GM23338 (cell line): Measurements from ENCODE around the gene TMEM175. TPM values are rescaled to one million over a fixed set of nuclear protein-coding genes. Genes with fewer than 3 reads are reported as not detected.

Source experiments
- ATAC-seq: fragments of 200-7000 bp; cut with Tn5 transposase; 3 replicates; pipeline ENCODE4 v1.9.1; 2020
- DNase-seq: peaks from one replicate; pipeline ENCODE4 v3.0.0-alpha.2; 2015; ENCODE audit warnings: low spot score
- H2AFZ ChIP-seq: fragments of 200-600 bp; sonication (generic); 2 replicates; pipeline ENCODE4 v1.8.0; 2016; ENCODE audit warnings: antibody characterized with exemption, mild to moderate bottlenecking, moderate library complexity
- H3F3A ChIP-seq: fragments of 200-600 bp; sonication (generic); replicated peaks from 2 replicates; pipeline ENCODE4 v1.8.0; 2017; ENCODE audit warnings: antibody characterized with exemption, mixed run types, low read depth
- H3K27ac ChIP-seq: fragments of 200-600 bp; sonication (generic); 2 replicates; pipeline ENCODE4 v1.6.1; 2016; ENCODE audit warnings: low read depth
- H3K27me3 ChIP-seq: fragments of 200-600 bp; sonication (generic); 2 replicates; pipeline ENCODE4 v1.8.0; 2016; ENCODE audit warnings: mild to moderate bottlenecking, mixed run types, moderate library complexity; ENCODE audit not compliant: insufficient read depth
- H3K36me3 ChIP-seq: fragments of 200-600 bp; sonication (generic); 2 replicates; pipeline ENCODE4 v1.8.0; 2016; ENCODE audit warnings: mild to moderate bottlenecking; ENCODE audit not compliant: insufficient read depth
- H3K4me1 ChIP-seq: fragments of 200-600 bp; sonication (generic); 2 replicates; pipeline ENCODE4 v1.8.0; 2016; ENCODE audit warnings: mild to moderate bottlenecking, moderate library complexity; ENCODE audit not compliant: insufficient read depth
- H3K4me2 ChIP-seq: fragments of 200-600 bp; sonication (generic); 2 replicates; pipeline ENCODE4 v1.7.1; 2017; ENCODE audit warnings: mixed run types
- H3K4me3 ChIP-seq: fragments of 200-600 bp; sonication (generic); 2 replicates; pipeline ENCODE4 v1.6.1; 2016; ENCODE audit warnings: mixed run types
- H3K79me2 ChIP-seq: fragments of 200-600 bp; sonication (generic); replicated peaks from 2 replicates; pipeline ENCODE4 v1.8.0; 2017; ENCODE audit warnings: mild to moderate bottlenecking; ENCODE audit not compliant: insufficient read depth
- H3K9me2 ChIP-seq: fragments of 200-600 bp; sonication (generic); 2 replicates; pipeline ENCODE4 v1.8.0; 2017; ENCODE audit not compliant: insufficient read depth
- H4K20me1 ChIP-seq: fragments of 200-600 bp; sonication (generic); replicated peaks from 2 replicates; pipeline ENCODE4 v1.8.0; 2017; ENCODE audit warnings: mild to moderate bottlenecking; ENCODE audit not compliant: insufficient read depth
- H3K27ac Mint-ChIP-seq: 2 replicates; pipeline ENCODE4 v1.8.0; 2020; ENCODE audit warnings: inconsistent platforms, mild to moderate bottlenecking, moderate library complexity, mixed read lengths
- H3K27me3 Mint-ChIP-seq: 3 replicates; pipeline ENCODE4 v1.8.0; 2022; ENCODE audit warnings: low read depth, mild to moderate bottlenecking, moderate library complexity, mixed read lengths, inconsistent platforms; ENCODE audit not compliant: insufficient read depth, poor library complexity
- H3K36me3 Mint-ChIP-seq: 3 replicates; pipeline ENCODE4 v1.8.0; 2021; ENCODE audit warnings: low read depth, mild to moderate bottlenecking, inconsistent platforms, moderate library complexity, mixed read lengths
- H3K4me1 Mint-ChIP-seq: 3 replicates; pipeline ENCODE4 v1.8.0; 2020; ENCODE audit warnings: mild to moderate bottlenecking, inconsistent platforms, mixed read lengths
- H3K4me3 Mint-ChIP-seq: 3 replicates; pipeline ENCODE4 v1.8.0; 2021; ENCODE audit warnings: moderate library complexity, mild to moderate bottlenecking, inconsistent platforms, mixed read lengths
- H3K9me3 Mint-ChIP-seq: 3 replicates; pipeline ENCODE4 v1.8.0; 2020; ENCODE audit warnings: moderate library complexity, mild to moderate bottlenecking, inconsistent platforms, mixed read lengths
- CREB1 ChIP-seq: fragments of 250-450 bp; sonication (Bioruptor Pico); IDR thresholded peaks from 2 replicates; pipeline ENCODE4 v1.5.0; 2020; ENCODE audit warnings: low read depth, mild to moderate bottlenecking, moderate library complexity
- EZH2 ChIP-seq: fragments of 200-600 bp; sonication (generic); IDR thresholded peaks from one replicate; pipeline ENCODE4 v1.8.0; 2017; ENCODE audit warnings: antibody characterized with exemption, mild to moderate bottlenecking, low read depth; ENCODE audit not compliant: unreplicated experiment
- EZH2phosphoT487 ChIP-seq: fragments of 200-600 bp; sonication (generic); IDR thresholded peaks from one replicate; pipeline ENCODE4 v1.8.1; 2018; ENCODE audit warnings: antibody characterized with exemption; ENCODE audit not compliant: unreplicated experiment
- JUNB ChIP-seq: IDR thresholded peaks from one replicate; pipeline ENCODE4 v1.6.1; 2016; ENCODE audit warnings: antibody characterized with exemption; ENCODE audit not compliant: unreplicated experiment
- NANOG ChIP-seq: IDR thresholded peaks from 2 replicates; pipeline ENCODE4 v1.6.1; 2016; ENCODE audit warnings: antibody characterized with exemption, borderline replicate concordance
- POLR2AphosphoS5 ChIP-seq: IDR thresholded peaks from 2 replicates; pipeline ENCODE4 v1.6.1; 2016; ENCODE audit warnings: antibody characterized with exemption, low read depth
- STAT1 ChIP-seq: IDR thresholded peaks from one replicate; pipeline ENCODE4 v1.6.1; 2016; ENCODE audit warnings: antibody characterized with exemption; ENCODE audit not compliant: unreplicated experiment
- ZNF114 ChIP-seq: fragments of 250-450 bp; sonication (Bioruptor Pico); IDR thresholded peaks from 2 replicates; pipeline ENCODE4 v1.5.0; 2020; ENCODE audit warnings: mild to moderate bottlenecking, moderate library complexity
- ZNF331 ChIP-seq: fragments of 250-450 bp; sonication (Bioruptor Pico); IDR thresholded peaks from 2 replicates; pipeline ENCODE4 v1.5.0; 2020; ENCODE audit warnings: low read depth, mild to moderate bottlenecking, moderate library complexity
- polyA plus RNA-seq: library from polyadenylated mRNA; unstranded; fragments of >200 nt; fragmentation: Nextera tagmentation; extraction: Ambion mirVana; gene quantifications from 2 replicates; pipeline ENCODE4 v1.2.1, GENCODE V29; 2016
- total RNA-seq: library from RNA; depleted of rRNA; stranded (reverse); fragments of >200 nt; shearing (Covaris generic); gene quantifications from 2 replicates; pipeline ENCODE4 v1.2.3, GENCODE V29; 2014
- TF ChIP-seq, protein P1 (sequence below): IDR thresholded peaks from 2 replicates; pipeline ENCODE4 v1.6.1; 2016; ENCODE audit warnings: antibody characterized with exemption
- TF ChIP-seq, protein P2 (sequence below): fragments of 250-450 bp; sonication (Bioruptor Pico); IDR thresholded peaks from 2 replicates; pipeline ENCODE4 v1.5.0; 2020; ENCODE audit warnings: mild to moderate bottlenecking, moderate library complexity
- TF ChIP-seq, protein P3 (sequence below), 2 experiments: fragments of 200-600 bp in 1 of 2; sonication (generic) in 1 of 2; conservative IDR thresholded peaks; 2 replicates each; pipeline versions ENCODE4 v1.5.1 to v1.6.1; 2016 to 2017; ENCODE audit warnings: antibody characterized with exemption in 2 of 2, low read depth in 2 of 2, mild to moderate bottlenecking in 2 of 2, moderate library complexity in 1 of 2
- TF ChIP-seq, protein P4 (sequence below): IDR thresholded peaks from one replicate; pipeline ENCODE4 v1.6.1; 2018; ENCODE audit warnings: antibody characterized with exemption; ENCODE audit not compliant: unreplicated experiment

Gene TMEM175
- total and polyA plus RNA-seq, 2 experiments from 2014 or later, result 8.0 to 11.4 TPM

DNA sequence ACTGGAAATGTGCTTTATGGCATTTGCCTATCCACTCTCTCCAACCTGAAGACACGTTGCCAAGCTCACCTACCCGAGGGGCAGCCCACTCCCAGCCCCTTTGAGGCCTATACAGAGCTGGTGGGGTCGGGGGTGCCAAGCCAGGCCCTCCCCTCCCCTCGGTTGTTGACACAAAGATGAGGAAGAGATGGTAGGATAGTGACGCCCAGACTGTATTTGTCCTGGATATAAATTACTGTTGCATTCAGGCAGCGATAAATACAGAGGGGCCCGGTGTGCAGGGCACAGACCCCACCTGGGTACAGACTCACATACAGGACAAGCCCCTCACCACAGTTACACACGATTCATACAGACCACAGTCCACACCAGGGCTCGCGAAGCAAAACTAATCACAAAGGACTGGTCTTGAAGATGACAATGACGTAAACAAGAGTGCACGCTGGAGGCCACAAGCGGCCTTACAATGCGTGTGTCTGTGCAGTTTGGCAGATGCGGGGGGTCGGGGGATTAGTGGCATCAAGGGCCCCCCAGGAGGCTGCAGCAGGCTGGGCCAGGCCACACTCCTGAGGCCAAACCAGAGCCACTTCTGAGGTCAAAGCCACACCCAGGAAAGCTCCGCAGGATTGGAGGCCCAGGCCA is 26.6 kb downstream of the TMEM175 start:
- H3F3A ChIP-seq, result no peaks in the 10 kb centered on the region
- no peak overlapping the region for H3K4me3 ChIP-seq
- ATAC-seq (no peak), DNase-seq (no peak)
- no peak overlapping the region for H3K27ac ChIP-seq
- no peaks in the 10 kb centered on the region; the same call in 2 of the 3 replicates for H3K36me3 Mint-ChIP-seq
- no peak overlapping the region for H3K4me3 Mint-ChIP-seq
- H3K9me3 Mint-ChIP-seq, result no peaks in the 10 kb centered on the region
- H3K9me2 ChIP-seq, result no peaks in the 10 kb centered on the region
- no peaks in the 10 kb centered on the region for H3K27me3 ChIP-seq
- H3K4me1 ChIP-seq, result no peaks in the 10 kb centered on the region
- peaks cover 2% of the 10 kb centered on the region for H3K27me3 Mint-ChIP-seq
- TF ChIP-seq, protein P1, sequence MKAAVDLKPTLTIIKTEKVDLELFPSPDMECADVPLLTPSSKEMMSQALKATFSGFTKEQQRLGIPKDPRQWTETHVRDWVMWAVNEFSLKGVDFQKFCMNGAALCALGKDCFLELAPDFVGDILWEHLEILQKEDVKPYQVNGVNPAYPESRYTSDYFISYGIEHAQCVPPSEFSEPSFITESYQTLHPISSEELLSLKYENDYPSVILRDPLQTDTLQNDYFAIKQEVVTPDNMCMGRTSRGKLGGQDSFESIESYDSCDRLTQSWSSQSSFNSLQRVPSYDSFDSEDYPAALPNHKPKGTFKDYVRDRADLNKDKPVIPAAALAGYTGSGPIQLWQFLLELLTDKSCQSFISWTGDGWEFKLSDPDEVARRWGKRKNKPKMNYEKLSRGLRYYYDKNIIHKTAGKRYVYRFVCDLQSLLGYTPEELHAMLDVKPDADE, result no peak
- TF ChIP-seq EZH2 (no peak), JUNB (no peak), EZH2phosphoT487 (no peak), POLR2AphosphoS5 (no peak; the same call in 1 of the 2 replicates), ZNF114 (CRISPR knock-in tag) (no peak), ZNF331 (CRISPR knock-in tag) (no peak), CREB1 (CRISPR knock-in tag) (no peak), NANOG (no peak), STAT1 (no peak)
- TF ChIP-seq, protein P2, sequence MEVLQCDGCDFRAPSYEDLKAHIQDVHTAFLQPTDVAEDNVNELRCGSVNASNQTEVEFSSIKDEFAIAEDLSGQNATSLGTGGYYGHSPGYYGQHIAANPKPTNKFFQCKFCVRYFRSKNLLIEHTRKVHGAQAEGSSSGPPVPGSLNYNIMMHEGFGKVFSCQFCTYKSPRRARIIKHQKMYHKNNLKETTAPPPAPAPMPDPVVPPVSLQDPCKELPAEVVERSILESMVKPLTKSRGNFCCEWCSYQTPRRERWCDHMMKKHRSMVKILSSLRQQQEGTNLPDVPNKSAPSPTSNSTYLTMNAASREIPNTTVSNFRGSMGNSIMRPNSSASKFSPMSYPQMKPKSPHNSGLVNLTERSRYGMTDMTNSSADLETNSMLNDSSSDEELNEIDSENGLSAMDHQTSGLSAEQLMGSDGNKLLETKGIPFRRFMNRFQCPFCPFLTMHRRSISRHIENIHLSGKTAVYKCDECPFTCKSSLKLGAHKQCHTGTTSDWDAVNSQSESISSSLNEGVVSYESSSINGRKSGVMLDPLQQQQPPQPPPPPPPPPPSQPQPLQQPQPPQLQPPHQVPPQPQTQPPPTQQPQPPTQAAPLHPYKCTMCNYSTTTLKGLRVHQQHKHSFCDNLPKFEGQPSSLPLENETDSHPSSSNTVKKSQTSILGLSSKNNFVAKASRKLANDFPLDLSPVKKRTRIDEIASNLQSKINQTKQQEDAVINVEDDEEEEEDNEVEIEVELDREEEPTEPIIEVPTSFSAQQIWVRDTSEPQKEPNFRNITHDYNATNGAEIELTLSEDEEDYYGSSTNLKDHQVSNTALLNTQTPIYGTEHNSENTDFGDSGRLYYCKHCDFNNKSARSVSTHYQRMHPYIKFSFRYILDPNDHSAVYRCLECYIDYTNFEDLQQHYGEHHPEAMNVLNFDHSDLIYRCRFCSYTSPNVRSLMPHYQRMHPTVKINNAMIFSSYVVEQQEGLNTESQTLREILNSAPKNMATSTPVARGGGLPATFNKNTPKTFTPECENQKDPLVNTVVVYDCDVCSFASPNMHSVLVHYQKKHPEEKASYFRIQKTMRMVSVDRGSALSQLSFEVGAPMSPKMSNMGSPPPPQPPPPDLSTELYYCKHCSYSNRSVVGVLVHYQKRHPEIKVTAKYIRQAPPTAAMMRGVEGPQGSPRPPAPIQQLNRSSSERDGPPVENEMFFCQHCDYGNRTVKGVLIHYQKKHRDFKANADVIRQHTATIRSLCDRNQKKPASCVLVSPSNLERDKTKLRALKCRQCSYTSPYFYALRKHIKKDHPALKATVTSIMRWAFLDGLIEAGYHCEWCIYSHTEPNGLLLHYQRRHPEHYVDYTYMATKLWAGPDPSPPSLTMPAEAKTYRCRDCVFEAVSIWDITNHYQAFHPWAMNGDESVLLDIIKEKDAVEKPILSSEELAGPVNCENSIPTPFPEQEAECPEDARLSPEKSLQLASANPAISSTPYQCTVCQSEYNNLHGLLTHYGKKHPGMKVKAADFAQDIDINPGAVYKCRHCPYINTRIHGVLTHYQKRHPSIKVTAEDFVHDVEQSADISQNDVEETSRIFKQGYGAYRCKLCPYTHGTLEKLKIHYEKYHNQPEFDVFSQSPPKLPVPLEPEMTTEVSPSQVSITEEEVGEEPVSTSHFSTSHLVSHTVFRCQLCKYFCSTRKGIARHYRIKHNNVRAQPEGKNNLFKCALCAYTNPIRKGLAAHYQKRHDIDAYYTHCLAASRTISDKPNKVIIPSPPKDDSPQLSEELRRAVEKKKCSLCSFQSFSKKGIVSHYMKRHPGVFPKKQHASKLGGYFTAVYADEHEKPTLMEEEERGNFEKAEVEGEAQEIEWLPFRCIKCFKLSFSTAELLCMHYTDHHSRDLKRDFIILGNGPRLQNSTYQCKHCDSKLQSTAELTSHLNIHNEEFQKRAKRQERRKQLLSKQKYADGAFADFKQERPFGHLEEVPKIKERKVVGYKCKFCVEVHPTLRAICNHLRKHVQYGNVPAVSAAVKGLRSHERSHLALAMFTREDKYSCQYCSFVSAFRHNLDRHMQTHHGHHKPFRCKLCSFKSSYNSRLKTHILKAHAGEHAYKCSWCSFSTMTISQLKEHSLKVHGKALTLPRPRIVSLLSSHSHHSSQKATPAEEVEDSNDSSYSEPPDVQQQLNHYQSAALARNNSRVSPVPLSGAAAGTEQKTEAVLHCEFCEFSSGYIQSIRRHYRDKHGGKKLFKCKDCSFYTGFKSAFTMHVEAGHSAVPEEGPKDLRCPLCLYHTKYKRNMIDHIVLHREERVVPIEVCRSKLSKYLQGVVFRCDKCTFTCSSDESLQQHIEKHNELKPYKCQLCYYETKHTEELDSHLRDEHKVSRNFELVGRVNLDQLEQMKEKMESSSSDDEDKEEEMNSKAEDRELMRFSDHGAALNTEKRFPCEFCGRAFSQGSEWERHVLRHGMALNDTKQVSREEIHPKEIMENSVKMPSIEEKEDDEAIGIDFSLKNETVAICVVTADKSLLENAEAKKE (CRISPR knock-in tag), result no peak
- TF ChIP-seq, protein P3, sequence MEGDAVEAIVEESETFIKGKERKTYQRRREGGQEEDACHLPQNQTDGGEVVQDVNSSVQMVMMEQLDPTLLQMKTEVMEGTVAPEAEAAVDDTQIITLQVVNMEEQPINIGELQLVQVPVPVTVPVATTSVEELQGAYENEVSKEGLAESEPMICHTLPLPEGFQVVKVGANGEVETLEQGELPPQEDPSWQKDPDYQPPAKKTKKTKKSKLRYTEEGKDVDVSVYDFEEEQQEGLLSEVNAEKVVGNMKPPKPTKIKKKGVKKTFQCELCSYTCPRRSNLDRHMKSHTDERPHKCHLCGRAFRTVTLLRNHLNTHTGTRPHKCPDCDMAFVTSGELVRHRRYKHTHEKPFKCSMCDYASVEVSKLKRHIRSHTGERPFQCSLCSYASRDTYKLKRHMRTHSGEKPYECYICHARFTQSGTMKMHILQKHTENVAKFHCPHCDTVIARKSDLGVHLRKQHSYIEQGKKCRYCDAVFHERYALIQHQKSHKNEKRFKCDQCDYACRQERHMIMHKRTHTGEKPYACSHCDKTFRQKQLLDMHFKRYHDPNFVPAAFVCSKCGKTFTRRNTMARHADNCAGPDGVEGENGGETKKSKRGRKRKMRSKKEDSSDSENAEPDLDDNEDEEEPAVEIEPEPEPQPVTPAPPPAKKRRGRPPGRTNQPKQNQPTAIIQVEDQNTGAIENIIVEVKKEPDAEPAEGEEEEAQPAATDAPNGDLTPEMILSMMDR (conservative IDR thresholded peaks at IDR 0.05; ENCODE audit: low read depth in 2 of 2), result no peak
- TF ChIP-seq, protein P4, sequence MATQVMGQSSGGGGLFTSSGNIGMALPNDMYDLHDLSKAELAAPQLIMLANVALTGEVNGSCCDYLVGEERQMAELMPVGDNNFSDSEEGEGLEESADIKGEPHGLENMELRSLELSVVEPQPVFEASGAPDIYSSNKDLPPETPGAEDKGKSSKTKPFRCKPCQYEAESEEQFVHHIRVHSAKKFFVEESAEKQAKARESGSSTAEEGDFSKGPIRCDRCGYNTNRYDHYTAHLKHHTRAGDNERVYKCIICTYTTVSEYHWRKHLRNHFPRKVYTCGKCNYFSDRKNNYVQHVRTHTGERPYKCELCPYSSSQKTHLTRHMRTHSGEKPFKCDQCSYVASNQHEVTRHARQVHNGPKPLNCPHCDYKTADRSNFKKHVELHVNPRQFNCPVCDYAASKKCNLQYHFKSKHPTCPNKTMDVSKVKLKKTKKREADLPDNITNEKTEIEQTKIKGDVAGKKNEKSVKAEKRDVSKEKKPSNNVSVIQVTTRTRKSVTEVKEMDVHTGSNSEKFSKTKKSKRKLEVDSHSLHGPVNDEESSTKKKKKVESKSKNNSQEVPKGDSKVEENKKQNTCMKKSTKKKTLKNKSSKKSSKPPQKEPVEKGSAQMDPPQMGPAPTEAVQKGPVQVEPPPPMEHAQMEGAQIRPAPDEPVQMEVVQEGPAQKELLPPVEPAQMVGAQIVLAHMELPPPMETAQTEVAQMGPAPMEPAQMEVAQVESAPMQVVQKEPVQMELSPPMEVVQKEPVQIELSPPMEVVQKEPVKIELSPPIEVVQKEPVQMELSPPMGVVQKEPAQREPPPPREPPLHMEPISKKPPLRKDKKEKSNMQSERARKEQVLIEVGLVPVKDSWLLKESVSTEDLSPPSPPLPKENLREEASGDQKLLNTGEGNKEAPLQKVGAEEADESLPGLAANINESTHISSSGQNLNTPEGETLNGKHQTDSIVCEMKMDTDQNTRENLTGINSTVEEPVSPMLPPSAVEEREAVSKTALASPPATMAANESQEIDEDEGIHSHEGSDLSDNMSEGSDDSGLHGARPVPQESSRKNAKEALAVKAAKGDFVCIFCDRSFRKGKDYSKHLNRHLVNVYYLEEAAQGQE, result no peak
- no peak overlapping the region for H2AFZ ChIP-seq
- H3K27ac Mint-ChIP-seq, result no peak overlapping the region
- H3K36me3 ChIP-seq, result no peaks in the 10 kb centered on the region
- no peaks in the 10 kb centered on the region; the same call in 1 of the 2 replicates for H4K20me1 ChIP-seq
- H3K4me1 Mint-ChIP-seq, result no peaks in the 10 kb centered on the region
- H3K79me2 ChIP-seq, result no peaks in the 10 kb centered on the region
- no peak overlapping the region for H3K4me2 ChIP-seq
